CD4-positive, alpha-beta T cell (primary cell): Measurements from ENCODE around the gene FAM234A. TPM values are rescaled to one million over a fixed set of nuclear protein-coding genes. Genes with fewer than 3 reads are reported as not detected.

Experiments used
- ATAC-seq: fragments of 200-7000 bp; cut with Tn5 transposase; one replicate; pipeline ENCODE4 v1.10.0; 2022; ENCODE audit warnings: mild to moderate bottlenecking; ENCODE audit not compliant: poor library complexity
- CTCF ChIA-PET: fragments of 350-600 bp; sonication (Branson Sonifier 250); formaldehyde crosslinking; loops from one replicate; lab custom pipeline; 2021; ENCODE audit warnings: antibody characterized with exemption, inconsistent platforms; lab: Charles Lee
- POLR2A ChIA-PET: fragments of 350-600 bp; sonication (Branson Sonifier 250); formaldehyde crosslinking; loops from one replicate; lab custom pipeline; 2021; ENCODE audit warnings: antibody characterized with exemption, inconsistent platforms; lab: Charles Lee
- DNase-seq, 14 experiments: peaks; one replicate each; pipeline ENCODE4 v3.0.0-alpha.2; 2013 to 2020; ENCODE audit warnings: mixed read lengths in 2 of 14
- H3K27ac ChIP-seq, 2 donors: one replicate each; pipeline versions ENCODE4 v1.5.1 to v1.7.0; 2013; ENCODE audit warnings: low read length in 2 of 2, low read depth in 1 of 2, mild to moderate bottlenecking in 1 of 2
- H3K27me3 ChIP-seq, 2 experiments: 1 replicate in 1 of 2; 2 replicates in 1 of 2; pipeline versions ENCODE4 v1.6.1 to v1.7.0; 2013; ENCODE audit warnings: low read length in 2 of 2, control low read depth in 1 of 2, mild to moderate bottlenecking in 1 of 2, moderate library complexity in 1 of 2; ENCODE audit not compliant: insufficient read depth in 2 of 2, control insufficient read depth in 1 of 2
- H3K36me3 ChIP-seq: one replicate; pipeline ENCODE4 v1.6.1; 2013; ENCODE audit warnings: low read length, control low read depth; ENCODE audit not compliant: insufficient read depth
- H3K4me1 ChIP-seq: one replicate; pipeline ENCODE4 v1.6.1; 2013; ENCODE audit warnings: low read length, control low read depth; ENCODE audit not compliant: insufficient read depth
- H3K4me3 ChIP-seq: one replicate; pipeline ENCODE4 v1.5.1; 2013; ENCODE audit warnings: mild to moderate bottlenecking, low read length, moderate library complexity
- H3K9me3 ChIP-seq, 2 experiments: 1 replicate in 1 of 2; 2 replicates in 1 of 2; pipeline versions ENCODE4 v1.6.1 to v1.7.0; 2013; ENCODE audit warnings: low read length in 2 of 2, mild to moderate bottlenecking in 2 of 2, control low read depth in 1 of 2, moderate library complexity in 1 of 2; ENCODE audit not compliant: control insufficient read depth in 1 of 2, insufficient read depth in 1 of 2
- H3K27ac Mint-ChIP-seq: one replicate; pipeline ENCODE4 v1.8.0; 2020; ENCODE audit warnings: mixed read lengths
- H3K27me3 Mint-ChIP-seq: one replicate; pipeline ENCODE4 v1.8.0; 2021; ENCODE audit warnings: mixed read lengths
- H3K36me3 Mint-ChIP-seq: one replicate; pipeline ENCODE4 v1.8.0; 2021; ENCODE audit warnings: low read depth, mixed read lengths
- H3K4me1 Mint-ChIP-seq: one replicate; pipeline ENCODE4 v1.8.0; 2021; ENCODE audit warnings: low read depth, mixed read lengths
- H3K4me3 Mint-ChIP-seq: one replicate; pipeline ENCODE4 v1.8.0; 2020; ENCODE audit warnings: mild to moderate bottlenecking, mixed read lengths
- H3K9me3 Mint-ChIP-seq: one replicate; pipeline ENCODE4 v1.8.0; 2020; ENCODE audit warnings: mixed read lengths
- CTCF ChIP-seq: fragments of 200-600 bp; IDR thresholded peaks from one replicate; pipeline ENCODE4 v1.8.0; 2022; ENCODE audit warnings: antibody characterized with exemption, mild to moderate bottlenecking
- intact Hi-C, 2 experiments: fragments of 100-400 bp; cut with DNase I in 1 of 2; cut with micrococcal nuclease in 1 of 2; formaldehyde crosslinking; loops; one replicate each; pipeline versions ENCODE4 v1.15.1 to v1.9.0; 2023 to 2025; cut with DNase I, micrococcal nuclease
- total RNA-seq, 174 experiments: library from RNA in 2 of 174; stranded (reverse) in 2 of 174; gene quantifications; one replicate each; pipeline ENCODE4 v1.2.3 and lab custom pipeline; 2021 to 2026

Gene FAM234A
- total RNA-seq, 2 experiments from 2014 or later: 15.6 to 17.0 TPM

DNA sequence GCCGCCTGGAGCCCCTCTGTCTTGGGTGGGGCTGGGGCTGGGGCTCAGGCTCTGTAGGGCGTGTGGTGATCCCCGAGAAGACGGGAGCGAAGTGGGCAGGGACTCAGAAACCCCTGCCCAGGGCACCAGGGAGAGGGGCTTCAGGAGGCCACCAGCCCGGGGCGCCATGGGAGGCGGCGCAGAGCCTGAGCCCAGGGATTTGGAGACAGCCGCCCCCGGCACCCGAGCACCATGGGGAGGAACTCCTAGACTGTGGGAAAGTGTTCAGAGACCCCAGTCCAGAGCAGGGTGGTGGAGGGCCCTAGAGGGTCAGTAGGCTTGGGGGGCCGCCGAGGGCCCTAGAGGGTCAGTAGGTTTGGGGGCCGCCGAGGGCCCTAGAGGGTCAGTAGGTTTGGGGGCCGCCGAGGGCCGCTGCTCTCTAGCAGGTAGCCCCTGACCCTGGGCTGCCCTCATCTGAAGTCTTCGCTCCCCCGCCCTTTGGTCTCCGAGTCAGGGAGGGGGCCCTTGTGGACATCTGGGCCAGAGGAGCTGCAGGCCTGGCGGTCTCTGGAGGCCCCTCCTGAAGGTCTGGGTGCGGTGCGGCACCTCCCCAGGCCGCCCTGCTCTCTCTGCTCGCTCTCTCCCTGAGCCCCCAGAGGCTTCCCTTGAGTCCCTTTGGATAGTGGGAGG is 46.5 kb downstream of the FAM234A start:
- intact Hi-C loops: no loop called here
- H3K27ac Mint-ChIP-seq: no peak overlapping the region
- Histone ChIP-seq H3K4me1 (peaks cover 28% of the 10 kb centered on the region), H3K27me3 (peaks cover 12 to 15% of the 10 kb centered on the region in 2 experiments), H3K27ac (no peak overlapping the region), H3K36me3 (no peaks in the 10 kb centered on the region), H3K9me3 (peaks cover 0 to 17% of the 10 kb centered on the region in 2 experiments), H3K4me3 (no peak overlapping the region)
- DNase-seq (no peak), ATAC-seq (no peak)
- TF ChIP-seq CTCF: no peak
- H3K4me3 Mint-ChIP-seq: no peak overlapping the region
- CTCF ChIA-PET: no interaction called here
- H3K27me3 Mint-ChIP-seq: peaks cover 26% of the 10 kb centered on the region
- H3K36me3 Mint-ChIP-seq: no peaks in the 10 kb centered on the region
- POLR2A ChIA-PET: no interaction called here
- no peaks in the 10 kb centered on the region for H3K9me3 Mint-ChIP-seq
- peaks cover 7% of the 10 kb centered on the region for H3K4me1 Mint-ChIP-seq

- no peak for ATAC-seq
- Mint-ChIP-seq H3K36me3 (peaks cover 4% of the 10 kb centered on the region), H3K4me3 (no peak overlapping the region), H3K9me3 (no peaks in the 10 kb centered on the region), H3K27me3 (peaks cover 20% of the 10 kb centered on the region), H3K27ac (no peak overlapping the region), H3K4me1 (peaks cover 7% of the 10 kb centered on the region)
- TF ChIP-seq CTCF: no peak
- Histone ChIP-seq H3K27ac (no peak overlapping the region), H3K27me3 (peaks cover 10 to 11% of the 10 kb centered on the region in 2 experiments), H3K9me3 (peaks cover 0 to 23% of the 10 kb centered on the region in 2 experiments), H3K4me3 (no peak overlapping the region), H3K4me1 (peaks cover 28% of the 10 kb centered on the region), H3K36me3 (no peaks in the 10 kb centered on the region)
- intact Hi-C loops: no loop called here
- ChIA-PET POLR2A (no interaction called here), CTCF (no interaction called here)
- DNase-seq: no peak
These were observed 47.1 kb downstream of the FAM234A start for GRCh38 chr16:281660-282255.

- Histone ChIP-seq H3K27ac (no peak overlapping the region), H3K4me3 (no peak overlapping the region), H3K9me3 (peaks cover 0 to 30% of the 10 kb centered on the region in 2 experiments), H3K4me1 (peaks cover 28% of the 10 kb centered on the region), H3K27me3 (peaks cover 10 to 11% of the 10 kb centered on the region in 2 experiments), H3K36me3 (peaks cover 4% of the 10 kb centered on the region)
- peaks cover 13% of the 10 kb centered on the region for H3K27me3 Mint-ChIP-seq
- no peak for ATAC-seq
- no peaks in the 10 kb centered on the region for H3K9me3 Mint-ChIP-seq
- H3K4me1 Mint-ChIP-seq: peaks cover 7% of the 10 kb centered on the region
- H3K36me3 Mint-ChIP-seq: peaks cover 10% of the 10 kb centered on the region
- TF ChIP-seq CTCF: no peak
- H3K4me3 Mint-ChIP-seq: no peak overlapping the region
- DNase-seq: no peak
- ChIA-PET POLR2A (no interaction called here), CTCF (no interaction called here)
- intact Hi-C loops: no loop called here
- no peak overlapping the region for H3K27ac Mint-ChIP-seq
These were observed 47.9 kb downstream of the FAM234A start for GRCh38 chr16:282491-282890.
